HG03442 (cell line): ENCODE data around the gene OTUD7B.
"Not testable (repeated sequence)": the region's sequence is repeated elsewhere in the genome, so short reads cannot be mapped to it uniquely, and the experiment has no call there.

Source experiments
- ATAC-seq: cut with Tn5 transposase; IDR thresholded peaks from one replicate; pipeline ENCODE4 v1.9.1; 2021; ENCODE audit warnings: mild to moderate bottlenecking, moderate library complexity; ENCODE audit not compliant: unreplicated experiment

Gene OTUD7B

DNA sequence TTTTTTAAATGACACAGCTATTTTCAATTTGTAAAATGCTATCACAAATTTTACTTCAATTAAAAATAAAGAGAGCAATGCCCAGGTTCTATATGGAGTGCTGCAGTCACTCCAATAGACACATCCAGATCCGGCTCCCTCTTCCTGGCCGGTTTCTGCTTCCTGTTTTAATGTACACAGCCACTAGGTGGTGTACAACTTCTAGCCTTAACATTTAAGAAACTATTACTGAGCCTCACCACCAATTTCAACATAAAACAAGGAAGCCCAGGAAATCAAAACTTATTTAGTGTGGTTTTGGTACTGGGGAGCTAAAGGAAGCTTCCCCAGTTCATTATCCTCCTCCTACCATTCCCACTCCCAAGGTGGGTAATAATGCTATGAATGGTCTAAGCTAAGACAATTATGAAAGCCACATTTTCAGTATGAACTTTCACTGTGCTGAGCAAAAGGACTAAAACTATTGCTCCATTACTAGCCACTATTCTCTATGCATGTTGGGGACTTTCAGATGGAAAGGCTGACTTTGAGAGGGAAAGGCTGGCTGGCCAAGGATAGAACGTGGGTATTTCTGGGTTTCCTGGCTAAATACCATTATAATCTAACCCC is 48.4 kb downstream of the OTUD7B start:
- no peak for ATAC-seq

DNA sequence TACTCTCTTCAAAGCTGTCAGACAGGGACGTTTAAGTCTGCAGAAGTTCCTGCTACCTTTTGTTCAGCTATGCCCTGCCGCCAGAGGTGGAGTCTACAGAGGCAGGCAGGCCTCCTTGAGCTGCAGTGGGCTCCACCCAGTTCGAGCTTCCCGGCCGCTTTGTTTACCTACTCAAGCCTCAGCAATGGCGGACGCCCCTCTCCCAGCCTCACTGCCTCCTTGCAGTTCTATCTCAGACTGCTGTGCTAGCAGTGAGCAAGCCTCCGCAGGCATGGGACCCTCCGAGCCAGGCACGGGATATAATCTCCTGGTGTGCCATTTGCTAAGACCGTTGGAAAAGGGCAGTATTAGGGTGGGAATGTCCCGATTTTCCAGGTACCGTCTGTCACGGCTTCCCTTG is 53.0 kb downstream of the OTUD7B start:
- ATAC-seq: not testable (repeated sequence)

DNA sequence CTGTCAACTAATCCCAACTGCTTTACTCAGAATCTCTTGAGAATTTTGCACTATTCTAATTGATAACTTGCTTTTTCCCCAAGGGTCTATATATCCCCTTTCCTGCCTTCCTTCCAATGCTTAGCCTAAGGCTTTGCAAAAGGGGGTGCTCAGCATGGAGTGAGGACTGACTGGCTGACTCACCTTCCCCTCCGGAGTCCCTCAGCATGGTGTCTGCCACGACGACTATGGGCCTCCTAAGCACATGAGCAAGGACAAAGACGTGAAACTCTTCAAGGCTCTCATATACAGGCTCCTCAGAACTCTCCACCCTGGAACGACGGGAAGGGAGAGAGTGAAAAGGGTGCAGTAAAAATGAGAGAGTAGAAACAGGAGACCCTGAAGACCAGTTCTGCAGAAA is 60.6 kb downstream of the OTUD7B start:
- ATAC-seq: no peak

DNA sequence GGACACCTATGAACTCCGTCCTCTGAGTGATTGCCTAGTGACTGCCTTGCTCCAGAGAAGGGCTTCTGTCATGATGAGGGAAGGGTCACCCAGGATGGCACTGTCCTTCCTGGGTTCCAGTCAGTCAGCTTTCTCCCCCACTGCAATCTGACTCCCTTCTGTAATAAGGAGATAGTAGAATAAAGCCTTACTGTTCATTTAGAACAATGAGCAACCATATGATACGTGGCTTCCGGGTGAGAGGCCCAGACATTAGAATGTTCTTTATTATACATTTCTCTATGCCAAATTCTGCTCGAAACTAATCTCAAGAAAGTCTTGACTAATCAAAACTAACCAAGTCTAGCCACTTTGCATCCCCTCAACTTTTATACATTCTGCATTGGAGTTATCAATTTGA is 65.3 kb downstream of the OTUD7B start:
- no peak for ATAC-seq

DNA sequence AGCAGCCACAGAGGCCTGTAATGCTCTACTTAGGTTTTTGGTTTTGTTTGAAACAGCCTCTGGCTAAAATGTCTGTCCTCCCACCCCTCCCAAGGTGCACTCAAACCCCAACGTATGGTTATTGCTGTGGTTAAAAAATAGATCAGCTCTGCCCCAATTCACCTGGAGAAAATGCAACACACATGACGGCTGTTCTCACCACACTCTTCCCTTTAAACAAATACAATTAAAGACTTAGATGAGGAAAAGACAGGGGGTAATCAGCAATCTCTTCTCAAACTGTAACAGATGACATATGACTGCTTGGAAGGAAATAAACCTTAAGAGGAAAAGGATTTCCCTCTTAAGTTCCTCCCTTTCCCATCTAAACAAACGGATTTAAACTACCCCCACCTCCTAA is 67.6 kb downstream of the OTUD7B start:
- no peak for ATAC-seq

DNA sequence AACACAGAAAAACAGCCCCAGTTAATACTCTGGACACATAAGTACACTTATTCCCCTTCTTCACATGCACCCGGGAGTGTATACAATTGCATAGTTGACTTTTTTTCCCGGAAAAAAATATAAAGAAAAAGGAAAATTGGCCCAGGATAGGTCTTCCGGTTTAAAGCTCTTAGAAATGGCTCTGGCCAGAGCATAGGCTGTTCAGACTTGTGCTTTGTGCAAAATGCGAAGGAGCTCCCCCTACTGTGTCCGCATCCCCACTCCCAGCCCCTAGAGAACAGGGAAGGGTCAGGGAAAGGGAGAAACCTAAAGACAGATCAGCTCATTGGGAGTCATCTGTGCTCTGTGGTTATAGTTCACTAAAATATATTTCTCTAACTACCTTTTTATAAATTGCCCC is 68.3 kb downstream of the OTUD7B start:
- no peak for ATAC-seq

DNA sequence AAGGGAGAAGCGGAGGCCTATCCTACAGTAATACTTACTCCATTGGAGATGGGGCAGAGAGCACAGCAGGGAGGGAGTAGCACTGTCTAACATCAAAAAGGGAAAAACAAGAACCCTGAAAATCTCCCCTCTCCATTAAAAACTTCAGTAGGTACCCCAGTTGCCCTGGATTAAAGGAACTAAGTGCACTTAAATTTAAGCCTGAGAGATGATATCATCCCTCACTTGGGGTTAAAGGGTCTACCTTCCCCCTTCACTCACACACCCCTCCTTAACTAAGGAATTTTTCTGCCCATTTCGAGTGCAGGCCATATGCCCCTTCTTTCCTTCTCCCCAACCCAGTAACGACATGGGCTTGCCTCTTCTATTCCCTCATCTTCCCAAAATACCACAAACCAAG is 70.1 kb downstream of the OTUD7B start:
- ATAC-seq: no peak

DNA sequence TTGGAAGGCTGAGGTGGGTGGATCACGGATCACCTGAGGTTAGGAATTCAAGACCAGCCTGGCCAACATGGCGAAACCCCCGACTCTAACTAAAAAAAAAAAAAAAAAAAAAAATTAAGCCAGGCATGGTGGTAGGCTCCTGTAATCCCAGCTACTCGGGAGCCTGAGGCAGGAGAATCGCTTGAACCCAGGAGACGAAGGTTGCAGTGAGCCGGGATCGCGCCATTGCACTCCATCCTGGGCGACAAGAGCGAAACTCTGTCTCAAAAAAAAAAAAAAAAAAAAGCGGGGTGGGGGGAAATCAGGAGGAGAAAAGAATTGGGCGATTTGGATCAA is 71.9 kb downstream of the OTUD7B start:
- ATAC-seq: not testable (repeated sequence)

DNA sequence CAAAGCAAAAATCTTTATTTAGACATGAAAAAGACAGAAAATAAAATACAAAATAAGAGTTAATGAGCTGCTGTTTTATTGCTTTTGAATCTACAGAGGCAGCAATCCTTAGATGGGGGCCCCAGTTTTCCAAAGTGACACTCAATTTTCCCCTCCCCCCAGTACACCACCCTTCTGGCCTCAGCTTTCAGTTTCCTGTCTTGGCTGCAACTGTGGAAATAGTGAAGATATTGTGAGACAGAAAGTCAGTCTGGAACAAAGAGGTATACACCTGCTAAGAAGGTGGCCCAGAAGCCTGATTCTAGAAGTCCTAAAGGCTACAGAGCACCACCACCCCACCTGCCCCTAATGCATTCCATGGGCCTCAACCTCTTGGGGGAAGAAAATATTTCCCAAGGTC is 72.8 kb downstream of the OTUD7B start:
- ATAC-seq: no peak

DNA sequence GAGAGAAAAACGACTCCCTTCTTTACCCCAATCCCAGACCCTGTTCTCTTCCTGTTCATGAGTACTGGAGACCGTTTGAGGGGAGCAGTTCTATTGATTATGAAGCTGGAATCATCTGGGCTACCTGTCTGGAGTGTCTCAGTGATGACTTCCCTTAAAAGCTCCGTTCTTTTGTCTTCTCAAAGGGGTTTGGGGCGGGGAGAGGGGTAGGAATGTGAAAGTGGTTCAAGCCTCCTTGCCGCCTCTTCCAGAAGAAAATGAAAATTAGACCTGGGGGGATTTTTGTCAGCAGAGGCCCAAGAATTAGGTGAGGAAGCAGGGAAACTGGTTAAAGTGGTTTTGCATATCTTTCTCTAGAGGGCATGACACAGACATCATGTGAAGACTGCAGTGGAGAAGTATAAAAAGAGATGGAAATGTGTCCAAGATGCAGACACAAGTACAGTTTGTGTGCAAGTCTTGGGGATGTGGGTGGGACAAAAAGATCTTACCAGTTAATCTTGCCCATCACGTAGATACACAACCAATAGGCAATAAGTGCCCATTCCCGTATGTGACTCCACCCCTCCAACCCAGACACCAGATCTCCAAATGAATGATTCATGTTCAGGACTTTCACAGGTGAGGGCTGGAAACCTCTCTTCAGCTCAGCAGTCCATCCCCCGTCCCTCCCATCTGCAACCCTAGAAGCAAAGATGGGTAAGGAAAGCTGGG is 73.4 kb downstream of the OTUD7B start:
- ATAC-seq: no peak

DNA sequence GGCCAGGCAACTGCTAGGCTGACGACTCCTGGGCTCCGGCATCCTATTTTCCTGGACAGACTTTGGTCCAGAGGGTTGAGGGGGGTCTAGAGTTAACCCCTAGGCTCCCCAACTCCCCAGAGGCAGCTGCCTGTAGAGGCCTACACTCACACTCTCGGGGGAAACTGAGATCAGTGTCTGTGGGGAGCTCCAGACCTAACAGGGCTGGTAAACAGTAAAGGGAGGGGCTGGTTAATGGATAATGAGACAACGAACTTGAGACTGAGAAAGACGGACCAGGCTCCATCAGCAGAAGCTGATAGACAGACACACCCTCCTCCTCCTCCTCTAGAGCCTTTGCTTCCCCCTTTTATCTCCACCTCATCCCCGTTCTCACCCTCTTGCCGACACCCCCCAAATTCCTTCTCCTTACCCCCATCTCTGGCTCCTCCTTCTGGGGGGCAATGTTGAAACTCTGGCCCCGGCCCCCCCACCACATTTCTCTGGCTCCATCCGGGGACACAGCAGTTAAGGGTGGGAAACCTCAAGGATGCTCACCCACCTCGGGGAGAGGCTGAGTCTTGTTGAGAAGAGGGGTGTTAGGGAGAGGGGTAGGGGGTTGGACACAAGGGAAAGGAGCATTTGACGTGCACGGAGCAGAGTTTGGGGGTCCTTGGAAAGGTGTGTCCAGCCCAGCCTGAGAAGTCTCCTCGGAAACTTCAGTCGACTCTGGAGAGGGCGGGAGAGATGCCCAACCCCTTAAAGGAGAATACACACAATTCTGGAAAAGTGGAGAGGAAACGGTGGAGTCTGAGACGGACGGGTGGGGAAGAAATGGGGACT is 74.1 kb downstream of the OTUD7B start, which contains the start of gene MTMR11:
MTMR11 (minus strand) TSS at position 710 of the 822 bp plus-strand sequence; CDS start at position 478, 232 bp downstream.
- no peak for ATAC-seq

DNA sequence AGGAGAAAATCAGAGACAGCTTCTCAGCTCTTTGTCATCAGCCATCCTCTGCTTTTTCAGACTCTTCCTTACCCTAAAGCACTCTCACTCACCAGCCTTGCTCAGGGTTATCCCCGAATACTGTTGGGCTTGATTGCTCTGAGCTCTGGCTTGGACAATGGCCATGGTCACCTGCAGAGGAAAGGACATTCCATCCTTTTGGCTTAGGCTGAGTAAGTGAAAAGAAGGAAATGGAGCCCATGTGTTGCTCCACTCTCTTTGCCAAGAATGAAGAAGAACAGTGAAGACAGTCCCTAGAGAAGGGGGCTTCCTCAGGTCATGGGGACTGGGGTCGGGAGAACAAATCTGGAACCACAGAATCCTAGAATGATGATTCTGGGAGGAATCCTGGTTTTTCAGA is 76.2 kb downstream of the OTUD7B start:
- no peak for ATAC-seq

DNA sequence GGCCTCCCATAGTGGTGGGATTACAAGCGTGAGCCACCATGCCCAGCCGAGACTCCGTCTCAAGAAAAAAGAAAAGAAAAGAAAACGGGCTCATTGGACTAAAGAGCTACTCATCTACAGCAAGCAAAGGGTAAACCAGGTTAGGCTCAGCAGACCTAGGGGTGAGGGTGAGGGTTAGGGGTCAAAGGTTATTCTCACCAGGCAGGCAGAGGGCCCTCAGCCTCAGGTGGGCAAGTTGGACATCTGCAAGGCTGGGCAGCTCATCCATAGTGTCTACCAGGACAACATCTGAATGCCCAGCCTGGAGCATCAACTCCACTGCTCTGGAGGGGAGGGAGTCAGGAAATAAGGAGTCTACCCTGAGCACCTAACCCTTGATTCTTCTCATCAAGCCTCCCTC is 77.3 kb downstream of the OTUD7B start:
- ATAC-seq: no peak

DNA sequence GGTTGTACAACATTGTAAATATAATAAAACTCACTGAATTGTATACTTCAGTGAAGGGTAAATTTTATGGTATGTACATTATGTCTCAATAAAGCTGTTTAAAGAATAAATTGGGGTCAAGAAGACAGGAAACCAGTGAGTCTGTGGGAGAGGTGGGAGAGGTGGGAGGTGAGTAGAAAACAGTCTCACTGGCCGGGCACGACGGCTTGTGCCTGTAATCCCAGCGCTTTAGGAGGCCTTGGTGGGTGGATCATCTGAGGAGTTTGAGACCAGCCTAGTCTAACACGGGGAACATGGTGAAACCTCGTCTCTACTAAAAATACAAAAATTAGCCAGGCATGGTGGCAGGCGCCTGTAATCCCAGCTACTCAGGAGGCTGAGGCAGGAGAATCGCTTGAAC is 78.1 kb downstream of the OTUD7B start:
- ATAC-seq: no peak

DNA sequence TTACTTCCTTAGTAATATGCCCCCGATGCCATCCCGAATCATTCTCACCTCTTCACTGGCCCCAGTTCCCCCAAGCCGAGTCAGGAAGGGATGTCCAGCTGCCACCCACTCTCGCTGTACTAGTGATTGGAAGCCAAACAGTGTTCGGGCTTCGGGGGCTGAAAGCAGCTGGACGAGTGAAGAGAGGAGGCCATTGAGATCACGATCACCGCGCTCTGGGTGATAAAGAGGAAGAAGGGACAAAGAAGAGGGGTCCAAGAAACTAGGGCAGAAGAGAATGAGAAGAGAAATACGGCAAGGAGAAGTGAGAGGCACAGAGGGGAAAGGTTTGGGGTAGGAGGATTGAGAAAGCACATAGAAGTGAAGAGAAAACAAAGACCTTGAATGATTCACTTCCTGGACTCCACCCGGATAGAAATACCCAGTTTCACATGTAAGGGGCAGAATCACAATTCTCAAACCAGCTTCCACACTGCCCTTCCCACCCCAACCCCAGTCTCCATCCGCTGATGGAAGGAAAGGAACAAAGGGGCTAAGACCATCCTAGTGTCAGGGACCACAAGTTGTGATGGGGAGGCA is 79.2 kb downstream of the OTUD7B start:
- ATAC-seq: no peak

DNA sequence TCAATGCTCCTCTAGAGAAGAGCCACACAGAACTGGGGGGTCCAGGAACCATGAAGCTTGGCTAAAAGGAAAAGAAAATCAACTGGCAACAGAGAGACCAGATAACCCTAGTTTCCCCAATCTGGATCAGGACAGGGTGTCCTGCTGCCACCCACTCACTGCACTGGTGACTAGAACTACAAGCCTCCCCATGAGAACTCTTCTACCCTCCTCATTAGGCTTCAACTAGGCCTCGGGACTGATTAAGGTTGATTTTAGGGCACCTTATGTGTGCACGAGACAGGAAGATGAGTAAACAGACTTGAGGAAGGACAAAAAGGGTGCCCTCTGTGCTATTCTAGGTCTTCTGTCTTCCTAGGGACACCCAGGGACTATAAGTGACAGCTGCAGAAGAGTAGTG is 80.7 kb downstream of the OTUD7B start:
- ATAC-seq: no peak

DNA sequence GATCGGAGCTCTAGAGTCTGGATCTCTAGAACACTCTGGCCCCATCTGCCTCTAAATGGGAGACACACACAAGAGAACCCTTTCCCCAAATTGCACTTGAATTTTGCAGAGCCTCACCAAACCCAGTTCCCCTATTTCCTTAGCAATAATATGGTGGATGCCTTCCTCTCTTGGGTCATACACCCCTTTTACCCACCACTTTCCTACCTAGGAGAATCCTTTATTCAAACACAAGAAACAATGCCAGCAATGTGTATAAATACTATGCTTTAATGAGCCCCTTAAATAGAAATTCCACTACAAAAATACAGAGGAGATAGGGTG is 82.2 kb downstream of the OTUD7B start:
- no peak for ATAC-seq

DNA sequence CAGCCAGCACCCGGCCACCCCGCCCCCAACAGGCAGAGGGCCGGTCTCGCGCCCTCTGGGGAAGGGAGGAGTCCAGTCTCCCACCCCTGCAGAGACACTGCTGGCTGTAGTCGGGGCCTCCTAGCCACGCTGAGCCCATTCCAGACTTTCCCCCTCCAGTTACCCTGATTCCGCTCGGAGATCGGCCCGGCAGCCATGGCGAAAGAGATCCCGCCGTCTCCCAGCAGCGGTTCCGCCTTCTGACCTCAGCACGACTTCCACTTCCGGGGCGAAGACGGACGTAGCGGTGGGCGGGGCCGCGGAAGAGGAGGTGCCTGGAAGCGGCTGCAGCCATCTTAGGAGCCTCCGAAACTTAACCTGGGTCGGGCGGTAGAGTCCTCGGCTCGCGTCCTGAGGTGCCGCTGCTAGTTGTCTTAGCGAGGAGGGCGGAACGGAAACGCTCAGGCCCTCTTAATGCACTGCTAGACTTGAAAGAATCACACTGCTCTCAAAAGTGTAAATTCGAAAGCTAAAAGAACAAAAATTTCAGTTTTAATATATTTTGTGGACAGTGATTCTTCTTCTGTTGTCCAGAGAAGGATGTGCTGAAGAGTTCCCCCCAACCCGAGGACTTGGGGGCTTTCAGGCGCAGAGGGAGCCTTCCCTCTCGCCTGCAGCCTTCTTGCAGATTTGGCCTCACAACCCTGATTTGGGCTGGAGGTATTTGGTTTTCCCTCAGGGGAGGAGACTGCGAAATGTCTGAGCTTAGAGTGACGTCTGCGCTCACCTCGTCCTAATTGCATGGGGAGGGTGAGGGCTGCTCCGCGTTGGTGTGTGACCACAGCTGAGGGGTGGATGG is 82.7 kb downstream of the OTUD7B start, which contains the start of gene SF3B4:
SF3B4 (minus strand) TSS at position 241 of the 838 bp plus-strand sequence; CDS start at position 197, 44 bp downstream.
- peak; percentile 91 for ATAC-seq

DNA sequence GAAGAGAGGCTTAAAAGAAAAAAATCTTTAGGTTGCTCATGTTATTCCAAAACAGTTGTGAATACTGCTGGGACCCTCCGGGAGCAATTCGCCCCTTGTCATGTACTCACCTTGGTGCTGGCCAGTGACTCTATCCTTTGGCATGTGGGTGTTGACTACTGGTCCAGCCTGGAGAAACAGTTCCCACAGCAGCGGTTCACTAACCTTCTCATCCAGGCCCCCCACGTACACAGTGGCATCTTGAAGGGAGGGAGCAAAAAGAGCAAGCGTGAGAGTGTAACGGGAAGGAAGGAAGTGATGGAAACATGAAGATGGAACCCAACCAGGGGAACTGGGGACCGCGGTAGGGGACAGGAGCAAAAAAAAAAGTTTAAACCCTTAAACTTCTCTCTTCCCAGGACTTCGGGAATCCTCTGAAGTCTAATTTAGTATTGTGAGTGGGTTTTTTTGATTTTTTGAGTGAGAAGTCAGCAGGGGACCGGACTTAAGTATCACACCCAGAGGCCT is 83.4 kb downstream of the OTUD7B start:
- no peak for ATAC-seq

DNA sequence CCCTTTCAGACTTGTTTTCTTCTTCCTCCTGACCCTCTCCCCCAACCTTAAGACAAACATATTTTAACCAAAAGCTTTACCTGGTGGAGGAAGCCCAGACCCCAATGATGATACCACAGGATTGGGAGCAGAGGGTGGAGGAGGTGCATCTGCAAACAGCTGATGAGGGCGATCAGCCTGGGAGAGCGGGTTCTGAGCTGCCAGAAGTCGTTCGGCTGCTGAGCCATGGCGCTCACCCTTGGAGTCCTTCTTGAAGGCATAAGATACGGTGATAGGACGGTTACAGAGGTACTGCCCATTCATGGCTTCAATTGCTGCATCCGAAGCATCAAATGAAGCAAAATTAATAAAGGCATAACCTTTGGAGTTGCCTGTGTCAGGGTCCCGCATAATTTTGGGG is 84.2 kb downstream of the OTUD7B start:
- ATAC-seq: no peak

DNA sequence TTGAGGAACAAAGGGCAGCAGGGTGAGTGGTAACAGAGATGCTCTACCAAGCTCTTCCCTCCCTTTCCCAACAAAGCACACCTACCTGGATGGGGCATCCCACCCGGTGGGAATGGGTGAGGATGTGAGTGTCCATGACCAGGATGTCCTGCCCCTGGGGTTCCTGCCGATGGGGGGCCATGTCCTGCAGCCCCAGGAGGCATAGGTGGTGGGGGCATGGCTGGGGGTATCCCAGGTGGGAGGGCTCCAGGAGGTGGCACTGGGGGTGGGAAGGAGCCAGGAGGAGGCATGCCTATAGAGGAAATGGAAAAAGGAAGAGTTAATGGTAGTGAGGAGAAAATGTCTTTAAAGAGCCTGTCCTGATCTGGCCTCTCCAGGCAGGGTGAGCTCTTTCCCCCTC is 84.8 kb downstream of the OTUD7B start:
- no peak for ATAC-seq
